HPDE6-E6E7 (cell line): Measurements from ENCODE around the gene EXD3.

ENCODE experiments used
- DNase-seq: peaks from one replicate; pipeline ENCODE4 v3.0.0; 2011; ENCODE audit warnings: missing footprints; ENCODE audit errors: extremely low spot score

Gene EXD3

GRCh38 chr9:137365552-137366444 is 57.2 kb downstream of the EXD3 start:
- DNase-seq: no peak

- DNase-seq: no peak
Measured at GRCh38 chr9:137365056-137365455, 57.9 kb downstream of the EXD3 start.

- no peak for DNase-seq
Measured at GRCh38 chr9:137359850-137360249, 63.1 kb downstream of the EXD3 start.

- DNase-seq: no peak
Measured at GRCh38 chr9:137358126-137358525, 64.8 kb downstream of the EXD3 start.

GRCh38 chr9:137357166-137357565 is 65.8 kb downstream of the EXD3 start:
- no peak for DNase-seq

GRCh38 chr9:137355761-137356365 is 67.1 kb downstream of the EXD3 start:
- DNase-seq: no peak

- DNase-seq: no peak
Measured at GRCh38 chr9:137354845-137355760, 67.9 kb downstream of the EXD3 start.

- DNase-seq: no peak
Measured at GRCh38 chr9:137354153-137354844, 68.7 kb downstream of the EXD3 start.

GRCh38 chr9:137353223-137354152 is 69.5 kb downstream of the EXD3 start:
- DNase-seq: no peak

- no peak for DNase-seq
Measured at GRCh38 chr9:137352511-137353222, 70.3 kb downstream of the EXD3 start.

- DNase-seq: no peak
Measured at GRCh38 chr9:137351781-137352501, 71.0 kb downstream of the EXD3 start.

GRCh38 chr9:137350696-137351584 is 72.0 kb downstream of the EXD3 start:
- no peak for DNase-seq

- DNase-seq: no peak
Measured at GRCh38 chr9:137349471-137350033, 73.4 kb downstream of the EXD3 start.

- no peak for DNase-seq
Measured at GRCh38 chr9:137348769-137349470, 74.0 kb downstream of the EXD3 start.

- DNase-seq: no peak
Measured at GRCh38 chr9:137347928-137348327, 75.0 kb downstream of the EXD3 start.

GRCh38 chr9:137342482-137342881 is 80.5 kb downstream of the EXD3 start:
- no peak for DNase-seq

- no peak for DNase-seq
Measured at GRCh38 chr9:137341227-137341626, 81.7 kb downstream of the EXD3 start.
